ENCODE data around the gene LYRM7. TPM values are rescaled to one million over a fixed set of nuclear protein-coding genes. Genes with fewer than 3 reads are reported as not detected.

Gene LYRM7
- total RNA-seq, 2 experiments from 2014 or later: 14.4 to 25.5 TPM

- Histone ChIP-seq H3K9me3 (ENCODE audit: low read length) (no peaks in the 10 kb centered on the region), H3K4me3 (ENCODE audit: low read depth, low read length, poor library complexity, severe bottlenecking) (no peak overlapping the region), H3K27ac (ENCODE audit: low read depth, low read length, poor library complexity, severe bottlenecking) (no peak overlapping the region), H3K79me2 (ENCODE audit: insufficient read depth, low read depth, low read length) (no peaks in the 10 kb centered on the region), H2AFZ (ENCODE audit: low read length) (no peak overlapping the region), H4K20me1 (ENCODE audit: insufficient read depth, low read length) (no peaks in the 10 kb centered on the region), H3K4me2 (ENCODE audit: low read length) (no peak overlapping the region), H3K9me2 (ENCODE audit: insufficient read depth, low read length) (no peaks in the 10 kb centered on the region), H3K4me1 (ENCODE audit: insufficient read depth, low read length, poor library complexity, severe bottlenecking) (no peaks in the 10 kb centered on the region), H3K36me3 (ENCODE audit: insufficient read depth, low read length) (peaks cover 6% of the 10 kb centered on the region)
- POLR2A ChIA-PET: interaction anchor here (1.0 kb wide), 1 partner anchor 10 kb away, joined by 3 read pairs; no protein-coding TSS in a partner anchor
- no TSS peak for BruUV-seq (replicated peaks)
- DNase-seq (ENCODE audit: low spot score): no peak
- intact Hi-C loops (cut with micrococcal nuclease; ENCODE audit: unreplicated experiment): no loop called here
- CTCF ChIA-PET (ENCODE audit: unreplicated experiment): no interaction called here
- TF ChIP-seq EZH2phosphoT487 (IDR thresholded peaks at IDR 0.05; ENCODE audit: borderline replicate concordance, low read depth, low read length): no peak
- no peak for TF ChIP-seq CTCF (conservative IDR thresholded peaks at IDR 0.05; ENCODE audit: low read length)
Observed at GRCh38 chr5:131194725-131195124, 24.0 kb downstream of the LYRM7 start.

- no TSS peak for BruUV-seq (replicated peaks)
- POLR2A ChIA-PET: interaction anchor here (0.7 to 1.6 kb wide), 4 partner anchors 11 to 70 kb away, joined by 3 to 6 read pairs (median 4); no protein-coding TSS in a partner anchor
Observed at GRCh38 chr5:131195696-131196095, 25.0 kb downstream of the LYRM7 start.

More at GRCh38 chr5:131195696-131196095, 25.0 kb downstream of the LYRM7 start:
- Histone ChIP-seq H3K4me3 (ENCODE audit: low read depth, low read length, poor library complexity, severe bottlenecking) (no peak overlapping the region), H3K79me2 (ENCODE audit: insufficient read depth, low read depth, low read length) (no peaks in the 10 kb centered on the region), H3K36me3 (ENCODE audit: insufficient read depth, low read length) (peaks cover 14% of the 10 kb centered on the region), H3K4me1 (ENCODE audit: insufficient read depth, low read length, poor library complexity, severe bottlenecking) (no peaks in the 10 kb centered on the region), H3K27ac (ENCODE audit: low read depth, low read length, poor library complexity, severe bottlenecking) (no peak overlapping the region), H2AFZ (ENCODE audit: low read length) (no peak overlapping the region), H3K9me3 (ENCODE audit: low read length) (no peaks in the 10 kb centered on the region), H3K9me2 (ENCODE audit: insufficient read depth, low read length) (no peaks in the 10 kb centered on the region), H3K4me2 (ENCODE audit: low read length) (no peak overlapping the region), H4K20me1 (ENCODE audit: insufficient read depth, low read length) (no peaks in the 10 kb centered on the region)
- intact Hi-C loops (cut with micrococcal nuclease; ENCODE audit: unreplicated experiment): no loop called here
- CTCF ChIA-PET (ENCODE audit: unreplicated experiment): no interaction called here
- DNase-seq (ENCODE audit: low spot score): no peak
- TF ChIP-seq CTCF (conservative IDR thresholded peaks at IDR 0.05; ENCODE audit: low read length): no peak
- no peak for TF ChIP-seq EZH2phosphoT487 (IDR thresholded peaks at IDR 0.05; ENCODE audit: borderline replicate concordance, low read depth, low read length)
